ENCODE measurements around the gene CHPF. TPM values are rescaled to one million over a fixed set of nuclear protein-coding genes. Genes with fewer than 3 reads are reported as not detected.
A peak's percentile ranks its signal among the peaks of the same experiment; 100 is the strongest.

CHPF gene
- total RNA-seq, 1 experiment from 2014 or later: 26.4 TPM

DNA sequence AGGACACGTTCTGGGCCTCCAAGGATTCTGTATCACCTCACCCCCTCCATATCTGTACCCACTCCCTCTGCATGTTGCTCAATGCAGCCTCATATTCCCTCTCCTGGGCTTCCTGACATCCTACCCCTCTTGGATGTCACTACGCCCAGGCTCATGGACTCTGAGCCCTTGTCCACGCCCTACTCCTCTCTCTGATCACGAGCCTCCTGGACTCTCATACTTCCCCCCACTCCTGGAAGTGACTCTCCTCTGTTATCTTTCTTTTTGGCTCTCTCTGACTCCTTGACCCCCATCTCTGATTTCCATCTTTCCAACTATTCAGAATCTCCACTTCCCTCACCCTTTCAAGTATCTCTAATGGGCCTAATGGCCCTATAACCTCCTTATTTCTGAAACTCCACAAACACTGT is 2.3 kb upstream of the CHPF start:
- POLR2A ChIA-PET: no interaction called here
- no TSS peak for BruUV-seq (replicated peaks)
- Histone ChIP-seq H3K4me1 (peaks cover 19% of the 10 kb centered on the region), H3K4me3 (ENCODE audit: low read depth, low read length) (no peak overlapping the region), H3K9me3 (no peaks in the 10 kb centered on the region), H3K27me3 (replicated peaks; ENCODE audit: control insufficient read depth, insufficient read depth, low read length) (no peaks in the 10 kb centered on the region), H3K36me3 (ENCODE audit: control insufficient read depth, insufficient read depth, low read length) (peaks cover 4% of the 10 kb centered on the region; the same call in 1 of the 2 replicates)
- DNase-seq: no peak
- no peak overlapping the region for H3K27ac Mint-ChIP-seq (ENCODE audit: unreplicated experiment)
- intact Hi-C loops (cut with micrococcal nuclease; ENCODE audit: unreplicated experiment): no loop called here
- peaks cover 21% of the 10 kb centered on the region for H3K36me3 Mint-ChIP-seq (ENCODE audit: insufficient read depth, unreplicated experiment)
- H3K4me1 Mint-ChIP-seq (ENCODE audit: low read depth, unreplicated experiment): peaks cover 7% of the 10 kb centered on the region
- H3K4me3 Mint-ChIP-seq (ENCODE audit: unreplicated experiment): peak overlapping the region; percentile 3
- TF ChIP-seq, protein P1, sequence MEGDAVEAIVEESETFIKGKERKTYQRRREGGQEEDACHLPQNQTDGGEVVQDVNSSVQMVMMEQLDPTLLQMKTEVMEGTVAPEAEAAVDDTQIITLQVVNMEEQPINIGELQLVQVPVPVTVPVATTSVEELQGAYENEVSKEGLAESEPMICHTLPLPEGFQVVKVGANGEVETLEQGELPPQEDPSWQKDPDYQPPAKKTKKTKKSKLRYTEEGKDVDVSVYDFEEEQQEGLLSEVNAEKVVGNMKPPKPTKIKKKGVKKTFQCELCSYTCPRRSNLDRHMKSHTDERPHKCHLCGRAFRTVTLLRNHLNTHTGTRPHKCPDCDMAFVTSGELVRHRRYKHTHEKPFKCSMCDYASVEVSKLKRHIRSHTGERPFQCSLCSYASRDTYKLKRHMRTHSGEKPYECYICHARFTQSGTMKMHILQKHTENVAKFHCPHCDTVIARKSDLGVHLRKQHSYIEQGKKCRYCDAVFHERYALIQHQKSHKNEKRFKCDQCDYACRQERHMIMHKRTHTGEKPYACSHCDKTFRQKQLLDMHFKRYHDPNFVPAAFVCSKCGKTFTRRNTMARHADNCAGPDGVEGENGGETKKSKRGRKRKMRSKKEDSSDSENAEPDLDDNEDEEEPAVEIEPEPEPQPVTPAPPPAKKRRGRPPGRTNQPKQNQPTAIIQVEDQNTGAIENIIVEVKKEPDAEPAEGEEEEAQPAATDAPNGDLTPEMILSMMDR (IDR thresholded peaks at IDR 0.05; ENCODE audit: insufficient read depth in 1 of 2, low read depth in 1 of 2, low read length in 1 of 2, severe bottlenecking in 1 of 2, unreplicated experiment in 1 of 2): no peak
- CTCF ChIA-PET: no interaction called here
- H3K27me3 Mint-ChIP-seq (ENCODE audit: insufficient read depth, unreplicated experiment): no peaks in the 10 kb centered on the region
- H3K9me3 Mint-ChIP-seq (ENCODE audit: unreplicated experiment): no peaks in the 10 kb centered on the region

DNA sequence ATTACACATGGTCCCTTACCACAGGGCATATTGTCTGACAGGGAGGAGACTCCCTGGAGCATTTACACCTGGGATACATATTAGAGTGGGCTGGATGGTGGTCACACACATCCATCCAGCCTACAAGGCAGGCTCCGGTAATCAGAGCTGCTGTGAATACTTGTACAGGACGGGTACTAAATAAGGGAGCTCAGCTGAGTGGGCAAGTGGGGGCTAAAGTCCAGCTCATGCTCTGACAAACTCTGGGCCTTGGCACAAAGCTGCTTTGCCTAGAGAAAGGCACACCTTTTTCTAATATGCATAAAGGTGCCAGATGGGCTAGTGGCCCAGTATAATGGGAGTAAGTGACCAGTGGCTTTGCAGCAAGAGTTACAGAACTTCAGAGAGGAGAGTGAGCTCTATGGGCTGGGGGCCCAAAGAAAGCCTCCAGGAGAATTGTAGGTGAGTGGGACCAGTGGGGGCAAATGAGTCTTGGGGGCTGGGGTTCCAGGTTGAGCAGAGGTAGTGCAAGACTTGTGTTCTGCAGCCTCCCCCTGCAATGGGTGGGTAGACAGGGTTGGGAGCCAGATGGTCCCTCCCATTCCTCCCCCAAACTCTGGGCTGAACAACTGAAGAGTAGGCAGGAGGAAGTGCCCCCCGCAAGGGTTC is 1.8 kb upstream of the CHPF start:
- TF ChIP-seq, protein P1 (IDR thresholded peaks at IDR 0.05; ENCODE audit: insufficient read depth in 1 of 2, low read depth in 1 of 2, low read length in 1 of 2, severe bottlenecking in 1 of 2, unreplicated experiment in 1 of 2): no peak
- Histone ChIP-seq H3K4me1 (peaks cover 19% of the 10 kb centered on the region), H3K9me3 (no peaks in the 10 kb centered on the region), H3K36me3 (ENCODE audit: control insufficient read depth, insufficient read depth, low read length) (peaks cover 8% of the 10 kb centered on the region), H3K27me3 (replicated peaks; ENCODE audit: control insufficient read depth, insufficient read depth, low read length) (no peaks in the 10 kb centered on the region), H3K4me3 (ENCODE audit: low read depth, low read length) (no peak overlapping the region)
- Mint-ChIP-seq H3K36me3 (ENCODE audit: insufficient read depth, unreplicated experiment) (peaks cover 21% of the 10 kb centered on the region), H3K27me3 (ENCODE audit: insufficient read depth, unreplicated experiment) (no peaks in the 10 kb centered on the region), H3K9me3 (ENCODE audit: unreplicated experiment) (no peaks in the 10 kb centered on the region), H3K27ac (ENCODE audit: unreplicated experiment) (no peak overlapping the region), H3K4me1 (ENCODE audit: low read depth, unreplicated experiment) (peaks cover 7% of the 10 kb centered on the region), H3K4me3 (ENCODE audit: unreplicated experiment) (no peak overlapping the region)
- ChIA-PET POLR2A (no interaction called here), CTCF (no interaction called here)
- intact Hi-C loops (cut with micrococcal nuclease; ENCODE audit: unreplicated experiment): no loop called here
- BruUV-seq (replicated peaks): no TSS peak
- DNase-seq: no peak

DNA sequence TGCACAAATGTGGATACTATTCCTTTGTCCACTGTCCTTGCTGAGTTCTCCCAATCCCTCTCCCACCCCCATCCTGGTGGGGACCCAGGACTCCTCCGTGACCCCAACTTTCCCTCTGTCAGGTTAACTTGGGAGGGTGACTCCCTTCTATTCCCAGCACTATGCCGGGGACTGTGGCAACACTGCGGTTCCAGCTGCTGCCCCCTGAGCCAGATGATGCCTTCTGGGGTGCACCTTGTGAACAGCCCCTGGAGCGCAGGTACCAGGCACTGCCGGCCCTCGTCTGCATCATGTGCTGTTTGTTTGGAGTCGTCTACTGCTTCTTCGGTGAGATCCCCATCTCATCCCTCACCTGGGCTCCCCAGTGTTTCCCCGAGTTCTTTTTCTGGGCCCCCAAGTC is 958 bp upstream of the CHPF start:
- peaks cover 22% of the 10 kb centered on the region for H3K36me3 Mint-ChIP-seq (ENCODE audit: insufficient read depth, unreplicated experiment)
- intact Hi-C loops (cut with micrococcal nuclease; ENCODE audit: unreplicated experiment): no loop called here
- peak overlapping the region; percentile 92 for H3K4me3 ChIP-seq (ENCODE audit: low read depth, low read length)
- no peaks in the 10 kb centered on the region for H3K27me3 Mint-ChIP-seq (ENCODE audit: insufficient read depth, unreplicated experiment)
- H3K36me3 ChIP-seq (ENCODE audit: control insufficient read depth, insufficient read depth, low read length): peaks cover 8% of the 10 kb centered on the region
- no peaks in the 10 kb centered on the region for H3K27me3 ChIP-seq (replicated peaks; ENCODE audit: control insufficient read depth, insufficient read depth, low read length)
- no peak for DNase-seq
- no peaks in the 10 kb centered on the region for H3K9me3 Mint-ChIP-seq (ENCODE audit: unreplicated experiment)
- TF ChIP-seq, protein P1 (IDR thresholded peaks at IDR 0.05; ENCODE audit: insufficient read depth in 1 of 2, low read depth in 1 of 2, low read length in 1 of 2, severe bottlenecking in 1 of 2, unreplicated experiment in 1 of 2): no peak
- H3K27ac Mint-ChIP-seq (ENCODE audit: unreplicated experiment): peak overlapping the region; percentile 87
- BruUV-seq (replicated peaks): no TSS peak
- peak overlapping the region; percentile 92 for H3K4me3 Mint-ChIP-seq (ENCODE audit: unreplicated experiment)
- CTCF ChIA-PET: interaction anchor here (2.0 kb wide), 1 partner anchor 49 kb away, joined by 11 read pairs; a partner anchor contains a TSS
- H3K4me1 Mint-ChIP-seq (ENCODE audit: low read depth, unreplicated experiment): peaks cover 7% of the 10 kb centered on the region
- peaks cover 19% of the 10 kb centered on the region for H3K4me1 ChIP-seq
- H3K9me3 ChIP-seq: no peaks in the 10 kb centered on the region
- POLR2A ChIA-PET: no interaction called here

Data from Caco-2 (cell line).